Motor neuron (in vitro differentiated cells): ENCODE measurements around the gene FAM168A. TPM values are rescaled to one million over a fixed set of nuclear protein-coding genes. Genes with fewer than 3 reads are reported as not detected.

Source experiments
- ATAC-seq, 8 experiments: fragments of 200-7000 bp; cut with Tn5 transposase; replicated peaks in 6 of 8; 2 replicates each; pipeline ENCODE4 v1.8.0; 2021; ENCODE audit warnings: mild to moderate bottlenecking in 8 of 8, moderate library complexity in 8 of 8
- H3K27ac ChIP-seq, 2 donors: fragments of 250-450 bp; sonication (Bioruptor Pico); 2 replicates each; pipeline ENCODE4 v1.9.0; 2021; ENCODE audit warnings: antibody characterized with exemption in 2 of 2, mild to moderate bottlenecking in 2 of 2, moderate library complexity in 1 of 2
- H3K4me1 ChIP-seq, 2 donors: fragments of 250-450 bp; sonication (Bioruptor Pico); replicated peaks in 1 of 2; 2 replicates each; pipeline ENCODE4 v1.6.1; 2021; ENCODE audit warnings: antibody characterized with exemption in 2 of 2, mild to moderate bottlenecking in 2 of 2, moderate library complexity in 1 of 2
- H3K4me3 ChIP-seq, 5 donors: fragments of 250-450 bp; sonication (Bioruptor Pico); 2 replicates each; pipeline ENCODE4 v1.9.0; 2021; ENCODE audit warnings: antibody characterized with exemption in 5 of 5, mild to moderate bottlenecking in 5 of 5, moderate library complexity in 4 of 5
- WGBS, 10 experiments: fragments of 450-650 bp; shearing (Covaris generic); methylation state at CpG; one replicate each; pipeline ENCODE4 v1.0.0; 2022; 5-methylcytosine and 5-hydroxymethylcytosine counted together
- in situ Hi-C, 9 experiments: fragments of 400-800 bp; cut with MboI; loops; one replicate each; pipeline ENCODE4 v1.15.0; 2021; ENCODE audit warnings: low sequenced_read_pairs in 9 of 9, low pct_unique_long_range_greater_than_20kb in 2 of 9; ENCODE audit not compliant: unreplicated experiment in 9 of 9
- total RNA-seq, 8 experiments: library from RNA; unstranded; fragments of 300-600 nt; gene quantifications; 2 replicates each; pipeline versions ENCODE4 v1.2.3 to v1.2.4, GENCODE V29; 2022

Gene FAM168A
- total RNA-seq, 8 experiments from 2014 or later, result 33.2 to 82.3 (median 47.1) TPM

- peaks cover 23 to 47% of the 10 kb centered on the region in 2 donors for H3K4me1 ChIP-seq
- H3K4me3 ChIP-seq, result no peak overlapping the region
- 36 to 96% (median 80%) methylated on average over 1 to 10 of the region's 23 CpGs; no CpG with 5 or more reads in 3 of the 10 experiments for WGBS, 10 experiments
- ATAC-seq, result peak in 6 of 8 experiments; percentile 4 to 39 (median 17)
- in situ Hi-C loops, result loop anchor here in 1 of 9 experiments (25.0 kb wide), 1 partner anchor 274 kb away; no protein-coding TSS in a partner anchor
- no peak overlapping the region for H3K27ac ChIP-seq
Observed at GRCh38 chr11:73388265-73389133, 209.4 kb downstream of the FAM168A start.

DNA sequence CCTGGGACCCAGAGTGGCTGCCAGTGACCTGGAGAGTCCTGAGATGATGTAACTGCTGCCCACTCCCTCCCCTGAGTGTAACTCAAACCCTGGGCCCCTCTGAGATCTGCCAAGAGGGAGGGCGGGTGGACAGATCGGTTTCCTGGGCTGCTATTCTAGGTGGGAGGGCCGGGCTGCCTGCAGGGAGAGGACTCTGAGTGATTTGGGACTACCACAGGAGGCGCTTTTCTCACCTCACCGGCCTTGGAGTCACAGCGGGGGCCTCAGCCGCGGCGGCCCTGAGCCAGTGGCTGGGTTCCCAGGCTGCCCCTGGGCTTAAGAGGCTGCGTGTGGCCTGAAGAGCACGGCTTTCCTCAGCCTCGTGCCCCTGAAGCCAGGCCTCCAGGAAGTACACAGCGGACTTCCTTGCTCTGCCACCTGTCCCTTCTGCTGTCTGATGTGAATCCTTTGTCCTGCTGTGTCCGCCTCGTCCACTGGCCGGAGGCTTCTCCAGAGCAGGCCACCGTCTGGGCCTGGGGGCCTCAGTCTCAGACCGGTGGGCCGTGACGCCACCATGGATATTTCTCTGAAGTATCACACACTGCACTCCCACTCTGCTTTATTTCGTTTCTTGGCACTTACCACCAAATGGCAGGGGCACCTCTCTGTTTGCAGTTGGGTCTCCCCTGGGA, 210.2 kb downstream of the FAM168A start:
- H3K4me3 ChIP-seq, result no peak overlapping the region
- in situ Hi-C loops, result loop anchor here in 1 of 9 experiments (25.0 kb wide), 1 partner anchor 275 kb away; no protein-coding TSS in a partner anchor
- peaks cover 31 to 52% of the 10 kb centered on the region in 2 donors for H3K4me1 ChIP-seq
- ATAC-seq, result peak in 3 of 8 experiments; percentile 8 to 17 (median 15)
- WGBS, 10 experiments, result 70 to 80% (median 70%) methylated on average over 1 to 7 of the region's 21 CpGs; no CpG with 5 or more reads in 7 of the 10 experiments
- no peak overlapping the region for H3K27ac ChIP-seq

DNA sequence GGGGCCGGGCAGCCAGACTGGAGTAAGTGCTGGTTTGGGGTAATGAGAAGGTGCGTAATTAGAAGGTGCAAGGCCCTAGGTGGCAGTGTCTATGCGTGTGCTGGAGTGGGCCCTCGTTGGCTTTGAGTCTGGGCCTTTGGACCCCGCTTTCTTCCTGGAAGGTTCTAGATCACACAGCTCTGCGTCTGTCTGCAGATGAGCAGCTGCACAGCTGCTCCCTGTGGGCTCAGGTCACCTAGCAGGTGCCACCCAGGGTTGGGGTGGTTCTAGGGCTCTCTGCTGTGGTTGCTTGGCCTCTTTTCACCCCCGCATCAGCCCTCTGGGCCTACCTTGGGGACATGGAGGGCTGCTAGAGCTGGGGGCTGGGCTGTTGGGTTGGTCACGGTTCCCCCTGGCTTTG, 211.4 kb downstream of the FAM168A start:
- WGBS, 10 experiments, result 73 to 100% (median 100%) methylated on average over 1 to 5 of the region's 8 CpGs; no CpG with 5 or more reads in 7 of the 10 experiments
- Histone ChIP-seq H3K27ac (no peak overlapping the region), H3K4me3 (no peak overlapping the region), H3K4me1 (peaks cover 31 to 57% of the 10 kb centered on the region in 2 donors)
- in situ Hi-C loops, result loop anchor here in 1 of 9 experiments (25.0 kb wide), 1 partner anchor 276 kb away; no protein-coding TSS in a partner anchor
- no peak for ATAC-seq

GRCh38 chr11:73386016-73386415, 211.9 kb downstream of the FAM168A start:
- Histone ChIP-seq H3K4me3 (no peak overlapping the region), H3K4me1 (peaks cover 31 to 63% of the 10 kb centered on the region in 2 donors), H3K27ac (no peak overlapping the region)
- ATAC-seq, result peak; percentile 2 to 26 (median 14)
- 83 to 100% (median 95%) methylated on average over 1 to 5 of the region's 8 CpGs; no CpG with 5 or more reads in 4 of the 10 experiments for WGBS, 10 experiments
- in situ Hi-C loops, result loop anchor here in 1 of 9 experiments (25.0 kb wide), 1 partner anchor 276 kb away; no protein-coding TSS in a partner anchor

DNA sequence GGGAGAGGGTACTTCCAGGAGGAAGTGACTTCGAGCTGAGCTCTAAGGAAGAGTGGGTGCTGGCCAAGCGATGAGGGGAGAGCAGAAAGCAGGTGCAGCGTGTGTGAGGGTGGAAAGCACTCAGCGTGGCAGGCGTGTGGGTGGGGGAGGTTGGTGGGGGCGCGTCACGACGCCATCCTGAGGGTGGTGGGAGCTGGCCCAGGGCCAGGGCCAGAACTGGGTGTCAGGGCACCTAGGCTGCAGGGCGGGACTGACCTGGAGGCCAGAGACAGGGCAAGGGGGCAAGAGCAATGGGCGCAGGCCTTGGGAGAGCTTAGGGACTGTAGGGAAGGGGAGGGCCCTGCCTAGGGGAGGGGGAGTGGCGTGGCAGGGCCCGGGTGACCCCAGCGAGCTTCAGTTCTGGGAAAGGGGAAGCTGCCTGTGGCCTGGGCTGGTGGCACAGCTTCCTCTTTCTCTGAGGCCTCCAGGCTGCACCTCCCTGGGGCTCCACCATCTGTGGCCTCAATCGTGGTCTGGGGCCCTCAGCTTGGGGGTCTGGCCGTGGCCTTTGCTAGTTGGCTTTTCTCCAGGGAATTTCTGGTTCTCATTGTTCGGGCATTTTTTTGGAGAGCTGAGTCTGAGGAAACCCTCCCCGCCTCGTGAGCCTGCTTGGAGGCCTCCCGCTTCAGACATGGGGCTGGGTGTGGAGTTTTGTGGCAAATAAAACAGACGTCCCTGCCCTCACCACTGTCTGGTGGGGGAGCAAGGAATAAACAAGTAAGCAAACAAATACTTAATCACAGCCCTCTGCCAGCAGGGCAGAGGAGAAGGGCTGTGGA, 212.8 kb downstream of the FAM168A start:
- Histone ChIP-seq H3K4me3 (no peak overlapping the region), H3K4me1 (peaks cover 31 to 63% of the 10 kb centered on the region in 2 donors), H3K27ac (peak overlapping the region in 1 of 2 donors; percentile 48)
- WGBS, 10 experiments, result 40 to 88% (median 68%) methylated on average over 3 to 6 of the region's 21 CpGs; no CpG with 5 or more reads in 5 of the 10 experiments
- peak in 1 of 8 experiments; percentile 2 for ATAC-seq
- in situ Hi-C loops, result loop anchor here in 1 of 9 experiments (25.0 kb wide), 1 partner anchor 277 kb away; no protein-coding TSS in a partner anchor

- WGBS, 10 experiments, result 55 to 100% (median 89%) methylated on average over 1 to 3 of the region's 4 CpGs; no CpG with 5 or more reads in 6 of the 10 experiments
- Histone ChIP-seq H3K4me1 (peaks cover 31 to 63% of the 10 kb centered on the region in 2 donors), H3K4me3 (no peak overlapping the region), H3K27ac (no peak overlapping the region)
- ATAC-seq, result no peak
- in situ Hi-C loops, result loop anchor here in 1 of 9 experiments (25.0 kb wide), 1 partner anchor 278 kb away; no protein-coding TSS in a partner anchor
Observed at GRCh38 chr11:73384531-73384871, 213.4 kb downstream of the FAM168A start.

DNA sequence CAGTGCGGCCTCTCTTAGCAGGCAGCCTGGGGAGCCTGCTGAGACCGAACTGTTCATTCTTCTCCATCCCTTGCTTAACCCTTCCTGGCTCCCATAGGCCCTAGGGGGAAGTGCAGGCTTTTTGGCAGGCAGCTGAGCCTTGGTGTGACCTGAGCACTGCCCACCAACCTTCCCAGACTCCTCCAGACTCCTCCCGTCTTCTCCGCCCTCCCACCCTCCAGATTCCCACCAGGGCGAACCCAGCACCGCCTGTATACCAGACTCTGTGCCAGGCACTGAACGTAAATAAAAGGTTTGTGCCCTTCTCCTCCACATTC, 213.8 kb downstream of the FAM168A start:
- no peak for ATAC-seq
- in situ Hi-C loops, result loop anchor here in 1 of 9 experiments (25.0 kb wide), 1 partner anchor 278 kb away; no protein-coding TSS in a partner anchor
- 95 to 100% methylated on average over 2 to 4 of the region's 7 CpGs; no CpG with 5 or more reads in 8 of the 10 experiments for WGBS, 10 experiments

DNA sequence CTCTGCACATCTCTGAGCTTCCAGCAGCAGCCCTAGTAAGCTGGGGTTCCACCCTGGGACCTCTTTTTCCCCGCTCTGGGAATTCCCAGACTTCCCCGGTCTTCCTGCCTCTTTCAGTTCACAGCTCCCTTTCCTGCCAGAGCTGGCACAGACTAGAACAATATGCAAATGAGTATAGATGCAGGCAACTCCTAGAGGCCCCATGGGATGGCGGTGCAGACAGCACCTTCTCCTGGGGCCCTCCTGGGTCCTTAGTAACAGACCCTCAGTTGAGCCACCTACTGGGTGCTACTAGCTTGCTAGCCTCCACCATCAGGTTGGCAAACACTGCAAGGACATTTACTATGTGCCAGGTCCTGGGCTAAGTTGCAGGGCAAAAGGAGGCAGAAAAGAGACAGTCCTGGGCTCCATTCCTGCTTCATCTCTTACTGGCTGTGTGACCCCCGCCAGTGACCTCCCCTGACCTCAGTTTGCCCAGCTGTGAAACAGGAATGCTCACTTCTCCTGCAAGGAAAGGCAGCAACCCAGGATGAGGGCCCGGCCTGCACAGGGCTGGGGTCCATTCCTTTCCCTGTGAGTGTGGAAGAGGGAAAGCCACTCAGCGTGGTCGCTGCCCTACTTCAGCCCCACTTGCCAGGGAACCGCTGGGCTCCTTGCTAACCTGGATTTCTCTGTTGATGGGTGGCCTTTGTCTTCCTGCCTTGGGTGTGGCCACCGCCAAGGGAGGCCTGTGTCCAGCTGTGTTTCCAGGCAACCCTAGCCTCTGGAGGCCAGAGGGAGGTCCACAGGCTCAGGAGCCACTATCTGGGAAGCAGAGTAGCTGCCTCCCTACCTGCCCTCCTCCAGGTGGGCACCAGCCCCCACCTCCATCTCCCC, 214.4 kb downstream of the FAM168A start:
- peak; percentile 36 to 82 (median 77) for ATAC-seq
- peaks cover 29 to 60% of the 10 kb centered on the region in 2 donors for H3K4me1 ChIP-seq
- no peak overlapping the region for H3K4me3 ChIP-seq
- in situ Hi-C loops, result loop anchor here in 1 of 9 experiments (25.0 kb wide), 1 partner anchor 279 kb away; no protein-coding TSS in a partner anchor
- WGBS, 10 experiments, result 27 to 94% (median 71%) methylated on average over 3 to 4 of the region's 9 CpGs; no CpG with 5 or more reads in 7 of the 10 experiments
- H3K27ac ChIP-seq, result peak overlapping the region in 1 of 2 donors; percentile 67

More for the DNA sequence above, 213.8 kb downstream of the FAM168A start:
- Histone ChIP-seq H3K4me3 (no peak overlapping the region), H3K4me1 (peaks cover 31 to 63% of the 10 kb centered on the region in 2 donors), H3K27ac (no peak overlapping the region)

DNA sequence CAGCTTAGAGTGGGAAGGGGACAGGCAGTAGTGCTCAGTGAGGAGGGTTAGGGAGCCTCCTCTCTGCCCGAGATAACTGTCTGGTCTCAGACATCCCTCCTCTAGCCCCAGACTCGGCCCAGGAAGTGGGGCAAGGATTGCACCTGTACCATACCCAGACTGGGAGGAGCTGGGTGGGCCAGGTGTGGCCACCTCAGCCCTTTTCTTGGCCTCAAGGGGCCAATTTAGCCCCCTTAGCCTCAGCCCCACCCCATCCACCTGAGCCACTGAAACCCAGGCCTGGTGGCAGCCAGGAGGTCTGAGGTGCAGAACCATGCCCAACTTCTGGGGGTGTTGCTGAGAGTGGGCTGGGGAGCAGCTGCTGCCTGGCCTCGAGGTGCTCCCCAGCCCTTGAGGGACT, 215.2 kb downstream of the FAM168A start:
- Histone ChIP-seq H3K27ac (peak overlapping the region in 1 of 2 donors; percentile 67), H3K4me3 (no peak overlapping the region)

DNA sequence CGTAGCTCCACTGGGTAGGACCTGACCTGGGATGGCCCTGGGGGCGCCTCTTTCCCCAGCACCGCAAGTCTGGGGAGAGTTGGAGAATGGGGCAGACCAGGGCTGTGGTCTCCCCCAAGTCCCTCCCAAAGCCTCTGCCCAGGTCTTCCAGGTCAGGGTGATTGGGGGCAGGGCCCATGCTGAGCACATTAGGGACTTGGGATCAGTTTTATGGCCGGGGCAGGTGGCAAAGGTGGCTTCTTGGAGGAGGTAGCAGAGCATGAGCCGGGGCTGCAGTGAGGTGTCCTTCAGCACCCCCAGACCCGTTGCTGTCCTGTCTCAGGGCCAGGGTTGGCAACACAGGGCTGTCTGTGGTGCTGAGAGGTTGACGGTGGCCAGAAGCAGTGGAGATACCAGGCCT, 215.7 kb downstream of the FAM168A start:
- no peak overlapping the region for H3K27ac ChIP-seq
- WGBS, 10 experiments, result 100% methylated on average over 1 of the region's 7 CpGs; no CpG with 5 or more reads in 8 of the 10 experiments

More for the DNA sequence above, 215.2 kb downstream of the FAM168A start:
- 80 to 90% (median 87%) methylated on average over 2 to 3 of the region's 3 CpGs; no CpG with 5 or more reads in 6 of the 10 experiments for WGBS, 10 experiments
- ATAC-seq, result no peak
- peaks cover 23 to 58% of the 10 kb centered on the region in 2 donors for H3K4me1 ChIP-seq
- in situ Hi-C loops, result loop anchor here in 1 of 9 experiments (25.0 kb wide), 1 partner anchor 280 kb away; no protein-coding TSS in a partner anchor

GRCh38 chr11:73381589-73381988, 216.3 kb downstream of the FAM168A start:
- no peak for ATAC-seq
- in situ Hi-C loops, result loop anchor here in 1 of 9 experiments (25.0 kb wide), 1 partner anchor 281 kb away; no protein-coding TSS in a partner anchor
- WGBS, 10 experiments, result 40 to 80% (median 60%) methylated on average over 1 of the region's 6 CpGs; no CpG with 5 or more reads in 7 of the 10 experiments
- no peak overlapping the region for H3K27ac ChIP-seq
- H3K4me1 ChIP-seq, result peaks cover 29 to 54% of the 10 kb centered on the region in 2 donors
- H3K4me3 ChIP-seq, result no peak overlapping the region

More for the DNA sequence above, 215.7 kb downstream of the FAM168A start:
- Histone ChIP-seq H3K4me1 (peaks cover 29 to 56% of the 10 kb centered on the region in 2 donors), H3K4me3 (no peak overlapping the region)
- ATAC-seq, result no peak
- in situ Hi-C loops, result loop anchor here in 1 of 9 experiments (25.0 kb wide), 1 partner anchor 280 kb away; no protein-coding TSS in a partner anchor
